OCI-LY3 (cell line): ENCODE measurements around the gene DNAJA4.

Source experiments
- CTCF ChIP-seq: fragments of 200-600, 300-600 bp; sonication (generic); IDR thresholded peaks from 2 replicates; pipeline ENCODE4 v1.5.1; 2014; ENCODE audit warnings: antibody characterized with exemption, low read length, low read depth
- EZH2phosphoT487 ChIP-seq: fragments of 200-600 bp; shearing (Covaris generic); IDR thresholded peaks from 2 replicates; pipeline ENCODE4 v1.6.1; 2018; ENCODE audit warnings: antibody characterized with exemption, mixed run types, low read depth

GRCh38 chr15:78329625-78330024 is 65.3 kb downstream of the DNAJA4 start:
- TF ChIP-seq CTCF (no peak), EZH2phosphoT487 (no peak)
